Keratinocyte (primary cell): Measurements from ENCODE around the gene TYRO3. TPM values are rescaled to one million over a fixed set of nuclear protein-coding genes. Genes with fewer than 3 reads are reported as not detected.

ENCODE experiments used
- DNase-seq: peaks from one replicate; pipeline ENCODE4 v3.0.0-alpha.2; 2011; ENCODE audit warnings: low read depth, missing footprints, low spot score
- FAIRE-seq: peaks from 2 replicates; lab custom pipeline; 2011; peaks lifted over from hg19 to GRCh38; lab: Jason Lieb, UNC
- H2AFZ ChIP-seq: 2 replicates; pipeline ENCODE4 v1.6.0; 2012; ENCODE audit warnings: low read length, control low read depth, inconsistent platforms; ENCODE audit not compliant: control insufficient read depth
- H3K27ac ChIP-seq: 2 replicates; pipeline ENCODE4 v1.5.1; 2011; ENCODE audit warnings: low read length; ENCODE audit not compliant: control insufficient read depth, insufficient read depth
- H3K27me3 ChIP-seq: 3 replicates; pipeline ENCODE4 v1.6.0; 2011; ENCODE audit warnings: low read length; ENCODE audit not compliant: control insufficient read depth, insufficient read depth; ENCODE audit errors: extremely low read depth
- H3K36me3 ChIP-seq, 2 experiments: 2 replicates in 1 of 2; 3 replicates in 1 of 2; pipeline ENCODE4 v1.5.1; 2011; ENCODE audit warnings: low read length in 2 of 2, mild to moderate bottlenecking in 1 of 2; ENCODE audit not compliant: control insufficient read depth in 2 of 2, insufficient read depth in 2 of 2; ENCODE audit errors: extremely low read depth in 1 of 2
- H3K4me1 ChIP-seq: 3 replicates; pipeline ENCODE4 v1.5.1; 2011; ENCODE audit warnings: low read length; ENCODE audit not compliant: control insufficient read depth, insufficient read depth; ENCODE audit errors: extremely low read depth
- H3K4me2 ChIP-seq: 3 replicates; pipeline ENCODE4 v1.6.0; 2011; ENCODE audit warnings: low read depth, low read length; ENCODE audit not compliant: control insufficient read depth, insufficient read depth; ENCODE audit errors: extremely low read depth
- H3K4me3 ChIP-seq, 3 experiments: fragments of 200-600 bp in 1 of 3; sonication (generic) in 1 of 3; 2 replicates in 2 of 3; 3 replicates in 1 of 3; pipeline ENCODE4 v1.5.1; 2011 to 2016; ENCODE audit warnings: low read length in 3 of 3, mild to moderate bottlenecking in 3 of 3, control low read depth in 2 of 3, inconsistent platforms in 1 of 3, low read depth in 1 of 3, mixed read lengths in 1 of 3, mixed run types in 1 of 3, moderate library complexity in 1 of 3; ENCODE audit not compliant: control insufficient read depth in 2 of 3, insufficient read depth in 2 of 3; ENCODE audit errors: extremely low read depth in 1 of 3
- H3K79me2 ChIP-seq: 2 replicates; pipeline ENCODE4 v1.6.0; 2012; ENCODE audit warnings: low read length; ENCODE audit not compliant: control insufficient read depth, insufficient read depth
- H3K9ac ChIP-seq: 3 replicates; pipeline ENCODE4 v1.6.0; 2011; ENCODE audit warnings: low read length; ENCODE audit not compliant: control insufficient read depth, insufficient read depth; ENCODE audit errors: extremely low read depth
- H3K9me1 ChIP-seq: 3 replicates; pipeline ENCODE4 v1.6.0; 2011; ENCODE audit warnings: low read length; ENCODE audit not compliant: control insufficient read depth, insufficient read depth; ENCODE audit errors: extremely low read depth
- H3K9me3 ChIP-seq: 2 replicates; pipeline ENCODE4 v1.5.1; 2012; ENCODE audit warnings: low read depth, low read length; ENCODE audit not compliant: control insufficient read depth
- H4K20me1 ChIP-seq: 3 replicates; pipeline ENCODE4 v1.6.0; 2011; ENCODE audit warnings: low read length; ENCODE audit not compliant: control insufficient read depth, insufficient read depth; ENCODE audit errors: extremely low read depth
- EZH2 ChIP-seq: IDR thresholded peaks from one replicate; pipeline ENCODE4 v1.6.1; 2012; ENCODE audit warnings: inconsistent platforms, mild to moderate bottlenecking, low read length, moderate library complexity
- dilution Hi-C: fragments of 300-500 bp; cut with MboI; formaldehyde crosslinking; loops from one replicate; pipeline ENCODE4 v1.7.0; 2020; ENCODE audit warnings: low sequenced_read_pairs; ENCODE audit not compliant: extremely low pct_ligation_motif_present
- polyA plus RNA-seq, 5 experiments: library from polyadenylated mRNA; depleted of rRNA in 3 of 5; stranded (reverse) in 3 of 5; stranded (forward) in 1 of 5; unstranded in 1 of 5; fragments of >200 nt; gene quantifications; 1 replicate in 1 of 5; 2 replicates in 3 of 5; 3 replicates in 1 of 5; pipeline versions ENCODE4 v1.2.1 to v1.2.3, GENCODE V29; 2011 to 2012; ENCODE audit warnings: missing spikeins in 2 of 5, low read depth in 1 of 5, low replicate concordance in 1 of 5
- TF ChIP-seq, protein P1 (sequence below), 3 experiments: IDR thresholded peaks in 1 of 3; conservative IDR thresholded peaks in 1 of 3; optimal IDR thresholded peaks in 1 of 3; 2 replicates in 2 of 3; 3 replicates in 1 of 3; pipeline versions ENCODE3 to v1.5.1; 2011; ENCODE audit warnings: low read length in 3 of 3, mild to moderate bottlenecking in 3 of 3, moderate library complexity in 2 of 3, control low read depth in 1 of 3, inconsistent platforms in 1 of 3; ENCODE audit not compliant: insufficient read depth in 2 of 3; ENCODE audit errors: extremely low read depth in 1 of 3

TYRO3 gene
- polyA plus RNA-seq, 1 donor (not counting 4 experiments of a cell fraction or from before 2014, with no cell fraction given) = 9.0 TPM

DNA sequence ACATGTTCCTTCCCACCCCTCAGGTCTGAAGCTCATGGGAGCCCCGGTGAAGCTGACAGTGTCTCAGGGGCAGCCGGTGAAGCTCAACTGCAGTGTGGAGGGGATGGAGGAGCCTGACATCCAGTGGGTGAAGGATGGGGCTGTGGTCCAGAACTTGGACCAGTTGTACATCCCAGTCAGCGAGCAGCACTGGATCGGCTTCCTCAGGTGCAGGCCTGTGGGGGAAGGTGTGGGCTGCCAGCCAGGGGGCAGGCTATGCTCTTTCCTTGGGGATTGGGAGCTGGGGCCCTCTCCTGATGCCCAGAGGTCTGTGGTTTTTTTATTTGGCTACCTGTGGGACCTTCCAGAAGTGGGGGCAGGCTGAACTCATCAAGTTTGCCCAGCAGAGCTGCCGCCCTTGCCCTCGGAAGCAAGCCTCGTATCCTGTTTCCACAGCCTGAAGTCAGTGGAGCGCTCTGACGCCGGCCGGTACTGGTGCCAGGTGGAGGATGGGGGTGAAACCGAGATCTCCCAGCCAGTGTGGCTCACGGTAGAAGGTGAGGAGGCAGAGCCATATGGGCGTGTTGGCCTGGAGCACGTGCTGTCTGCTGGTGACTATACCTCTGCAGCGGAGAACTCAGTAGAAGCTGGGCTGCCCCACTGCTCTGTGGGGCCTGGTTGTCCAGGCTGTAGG is 2.2 kb downstream of the TYRO3 start:
- H2AFZ ChIP-seq = no peak overlapping the region
- peaks cover 11% of the 10 kb centered on the region for H3K4me1 ChIP-seq
- no peak overlapping the region for H3K4me2 ChIP-seq
- no peaks in the 10 kb centered on the region for H3K27me3 ChIP-seq
- H3K27ac ChIP-seq = no peak overlapping the region
- dilution Hi-C loops = no loop called here
- H3K4me3 ChIP-seq = no peak overlapping the region
- H3K9me1 ChIP-seq = no peaks in the 10 kb centered on the region
- no peaks in the 10 kb centered on the region for H4K20me1 ChIP-seq
- FAIRE-seq (no peak), DNase-seq (no peak)
- H3K79me2 ChIP-seq = no peaks in the 10 kb centered on the region
- H3K9ac ChIP-seq = no peak overlapping the region
- peaks cover 0 to 6% of the 10 kb centered on the region in 2 experiments for H3K36me3 ChIP-seq
- TF ChIP-seq, protein P1, sequence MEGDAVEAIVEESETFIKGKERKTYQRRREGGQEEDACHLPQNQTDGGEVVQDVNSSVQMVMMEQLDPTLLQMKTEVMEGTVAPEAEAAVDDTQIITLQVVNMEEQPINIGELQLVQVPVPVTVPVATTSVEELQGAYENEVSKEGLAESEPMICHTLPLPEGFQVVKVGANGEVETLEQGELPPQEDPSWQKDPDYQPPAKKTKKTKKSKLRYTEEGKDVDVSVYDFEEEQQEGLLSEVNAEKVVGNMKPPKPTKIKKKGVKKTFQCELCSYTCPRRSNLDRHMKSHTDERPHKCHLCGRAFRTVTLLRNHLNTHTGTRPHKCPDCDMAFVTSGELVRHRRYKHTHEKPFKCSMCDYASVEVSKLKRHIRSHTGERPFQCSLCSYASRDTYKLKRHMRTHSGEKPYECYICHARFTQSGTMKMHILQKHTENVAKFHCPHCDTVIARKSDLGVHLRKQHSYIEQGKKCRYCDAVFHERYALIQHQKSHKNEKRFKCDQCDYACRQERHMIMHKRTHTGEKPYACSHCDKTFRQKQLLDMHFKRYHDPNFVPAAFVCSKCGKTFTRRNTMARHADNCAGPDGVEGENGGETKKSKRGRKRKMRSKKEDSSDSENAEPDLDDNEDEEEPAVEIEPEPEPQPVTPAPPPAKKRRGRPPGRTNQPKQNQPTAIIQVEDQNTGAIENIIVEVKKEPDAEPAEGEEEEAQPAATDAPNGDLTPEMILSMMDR (optimal IDR thresholded peaks at IDR 0.05 in 1 of 3, IDR thresholded peaks at IDR 0.05 in 1 of 3, conservative IDR thresholded peaks at IDR 0.05 in 1 of 3; ENCODE audit: extremely low read depth in 1 of 3, insufficient read depth in 2 of 3, low read length in 3 of 3) = no peak
- no peak for TF ChIP-seq EZH2
- H3K9me3 ChIP-seq = no peaks in the 10 kb centered on the region

DNA sequence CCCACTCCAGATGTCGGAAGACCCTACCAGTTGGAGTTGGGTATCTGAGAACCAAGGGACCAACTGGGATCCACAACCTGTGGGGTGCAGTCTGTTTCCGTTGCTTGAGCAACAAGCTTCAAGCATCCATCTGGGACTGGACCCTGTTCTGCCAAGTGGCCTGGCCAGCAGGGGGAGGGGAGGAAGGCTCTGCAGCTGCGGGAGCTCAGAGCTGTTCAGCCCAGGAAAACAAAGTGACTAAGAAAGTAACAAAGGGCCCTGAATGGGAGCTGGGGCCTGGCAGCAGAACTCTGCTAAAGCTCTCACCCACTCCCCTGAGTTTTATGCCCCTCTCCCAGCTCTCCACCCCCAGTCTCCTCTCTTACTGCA is 2.7 kb downstream of the TYRO3 start:
- Histone ChIP-seq H3K4me1 (peaks cover 11% of the 10 kb centered on the region), H3K9ac (no peak overlapping the region), H3K9me3 (no peaks in the 10 kb centered on the region), H3K9me1 (no peaks in the 10 kb centered on the region), H2AFZ (no peak overlapping the region), H3K27ac (no peak overlapping the region), H3K27me3 (no peaks in the 10 kb centered on the region), H4K20me1 (no peaks in the 10 kb centered on the region), H3K4me3 (no peak overlapping the region), H3K36me3 (peaks cover 0 to 6% of the 10 kb centered on the region in 2 experiments), H3K79me2 (no peaks in the 10 kb centered on the region), H3K4me2 (no peak overlapping the region)
- TF ChIP-seq, protein P1 (optimal IDR thresholded peaks at IDR 0.05 in 1 of 3, IDR thresholded peaks at IDR 0.05 in 1 of 3, conservative IDR thresholded peaks at IDR 0.05 in 1 of 3; ENCODE audit: extremely low read depth in 1 of 3, insufficient read depth in 2 of 3, low read length in 3 of 3) = no peak
- TF ChIP-seq EZH2 = no peak
- DNase-seq (no peak), FAIRE-seq (no peak)
- dilution Hi-C loops = no loop called here
